GM19240 (cell line): ENCODE data around the gene LRRC4.

Experiments used
- DNase-seq: peaks from one replicate; pipeline ENCODE4 v3.0.0; 2011; ENCODE audit warnings: low spot score; ENCODE audit not compliant: insufficient read length

Gene LRRC4

GRCh38 chr7:127979728-127980126, 51.5 kb downstream of the LRRC4 start:
- no peak for DNase-seq

- DNase-seq = no peak
These were observed 52.0 kb downstream of the LRRC4 start for GRCh38 chr7:127979113-127979727.

GRCh38 chr7:127978421-127978820, 52.8 kb downstream of the LRRC4 start:
- no peak for DNase-seq
